MM.1S (cell line): ENCODE data around the gene PHACTR4.

Experiments used
- DNase-seq: peaks from one replicate; pipeline ENCODE4 v3.0.0-alpha.2; 2015
- H2AFZ ChIP-seq: fragments of 300-600 bp; sonication (generic); 2 replicates; pipeline ENCODE4 v1.6.0; 2016; ENCODE audit warnings: antibody characterized with exemption, low read length
- H3F3A ChIP-seq: fragments of 300-600 bp; sonication (generic); 2 replicates; pipeline ENCODE4 v1.6.1; 2016; ENCODE audit warnings: mild to moderate bottlenecking, antibody characterized with exemption, low read length, moderate library complexity, mixed read lengths; ENCODE audit not compliant: insufficient read depth
- H3K27ac ChIP-seq: fragments of 300-600 bp; sonication (generic); 2 replicates; pipeline ENCODE4 v1.5.1; 2016; ENCODE audit warnings: mild to moderate bottlenecking, low read length
- H3K27me3 ChIP-seq: fragments of 300-600 bp; sonication (generic); replicated peaks from 2 replicates; pipeline ENCODE4 v1.6.0; 2016; ENCODE audit warnings: low read length; ENCODE audit not compliant: insufficient read depth
- H3K36me3 ChIP-seq: fragments of 300-600 bp; sonication (generic); replicated peaks from 2 replicates; pipeline ENCODE4 v1.6.1; 2016; ENCODE audit warnings: mild to moderate bottlenecking, low read length, mixed read lengths; ENCODE audit not compliant: insufficient read depth
- H3K4me1 ChIP-seq: fragments of 300-600 bp; sonication (generic); 2 replicates; pipeline ENCODE4 v1.6.1; 2016; ENCODE audit warnings: low read length, mixed read lengths
- H3K4me2 ChIP-seq: fragments of 300-600 bp; sonication (generic); 2 replicates; pipeline ENCODE4 v1.6.0; 2016; ENCODE audit warnings: low read depth, low read length
- H3K4me3 ChIP-seq: fragments of 300-600 bp; sonication (generic); 2 replicates; pipeline ENCODE4 v1.5.1; 2016; ENCODE audit warnings: low read length, mixed read lengths
- H3K79me2 ChIP-seq: fragments of 300-600 bp; sonication (generic); 2 replicates; pipeline ENCODE4 v1.6.1; 2016; ENCODE audit warnings: mixed run types, low read length, mixed read lengths
- H3K9ac ChIP-seq: fragments of 300-600 bp; sonication (generic); 2 replicates; pipeline ENCODE4 v1.6.1; 2016; ENCODE audit warnings: low read length, mixed read lengths
- H3K9me2 ChIP-seq: fragments of 300-600 bp; sonication (generic); replicated peaks from 2 replicates; pipeline ENCODE4 v1.6.1; 2016; ENCODE audit warnings: mild to moderate bottlenecking, low read length, mixed read lengths; ENCODE audit not compliant: insufficient read depth
- H3K9me3 ChIP-seq: fragments of 300-600 bp; sonication (generic); replicated peaks from 2 replicates; pipeline ENCODE4 v1.6.1; 2016; ENCODE audit warnings: mild to moderate bottlenecking, low read length, mixed read lengths; ENCODE audit not compliant: insufficient read depth
- H4K20me1 ChIP-seq: fragments of 300-600 bp; sonication (generic); 2 replicates; pipeline ENCODE4 v1.6.1; 2016; ENCODE audit warnings: mild to moderate bottlenecking, low read length, moderate library complexity, mixed read lengths; ENCODE audit not compliant: insufficient read depth
- EZH2 ChIP-seq: fragments of 300-600 bp; sonication (generic); optimal IDR thresholded peaks from 2 replicates; pipeline ENCODE3; 2017; ENCODE audit warnings: low read depth, mild to moderate bottlenecking, antibody characterized with exemption, low read length, mixed read lengths
- EZH2phosphoT487 ChIP-seq: fragments of 300-600 bp; sonication (generic); IDR thresholded peaks from 2 replicates; pipeline ENCODE4 v1.6.1; 2018; ENCODE audit warnings: antibody characterized with exemption, low read length
- TF ChIP-seq, protein P1 (sequence below): fragments of 300-600 bp; sonication (generic); IDR thresholded peaks from 2 replicates; pipeline ENCODE4 v1.5.1; 2016; ENCODE audit warnings: antibody characterized with exemption, low read length, mixed read lengths

PHACTR4 gene

GRCh38 chr1:28545246-28545628, 175.7 kb downstream of the PHACTR4 start:
- no peak overlapping the region for H3K4me3 ChIP-seq
- H3K9ac ChIP-seq, result no peak overlapping the region
- H3K79me2 ChIP-seq, result no peaks in the 10 kb centered on the region
- DNase-seq, result no peak
- TF ChIP-seq EZH2, result no peak
- TF ChIP-seq, protein P1, sequence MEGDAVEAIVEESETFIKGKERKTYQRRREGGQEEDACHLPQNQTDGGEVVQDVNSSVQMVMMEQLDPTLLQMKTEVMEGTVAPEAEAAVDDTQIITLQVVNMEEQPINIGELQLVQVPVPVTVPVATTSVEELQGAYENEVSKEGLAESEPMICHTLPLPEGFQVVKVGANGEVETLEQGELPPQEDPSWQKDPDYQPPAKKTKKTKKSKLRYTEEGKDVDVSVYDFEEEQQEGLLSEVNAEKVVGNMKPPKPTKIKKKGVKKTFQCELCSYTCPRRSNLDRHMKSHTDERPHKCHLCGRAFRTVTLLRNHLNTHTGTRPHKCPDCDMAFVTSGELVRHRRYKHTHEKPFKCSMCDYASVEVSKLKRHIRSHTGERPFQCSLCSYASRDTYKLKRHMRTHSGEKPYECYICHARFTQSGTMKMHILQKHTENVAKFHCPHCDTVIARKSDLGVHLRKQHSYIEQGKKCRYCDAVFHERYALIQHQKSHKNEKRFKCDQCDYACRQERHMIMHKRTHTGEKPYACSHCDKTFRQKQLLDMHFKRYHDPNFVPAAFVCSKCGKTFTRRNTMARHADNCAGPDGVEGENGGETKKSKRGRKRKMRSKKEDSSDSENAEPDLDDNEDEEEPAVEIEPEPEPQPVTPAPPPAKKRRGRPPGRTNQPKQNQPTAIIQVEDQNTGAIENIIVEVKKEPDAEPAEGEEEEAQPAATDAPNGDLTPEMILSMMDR, result no peak
- no peak for TF ChIP-seq EZH2phosphoT487
- H3K9me3 ChIP-seq, result no peaks in the 10 kb centered on the region
- H3K4me2 ChIP-seq, result no peak overlapping the region
- no peaks in the 10 kb centered on the region for H3K9me2 ChIP-seq
- H4K20me1 ChIP-seq, result no peaks in the 10 kb centered on the region
- H3F3A ChIP-seq, result no peaks in the 10 kb centered on the region
- no peaks in the 10 kb centered on the region for H3K36me3 ChIP-seq
- no peak overlapping the region for H3K27ac ChIP-seq
- H3K27me3 ChIP-seq, result no peaks in the 10 kb centered on the region
- H3K4me1 ChIP-seq, result no peaks in the 10 kb centered on the region
- no peak overlapping the region for H2AFZ ChIP-seq

GRCh38 chr1:28548318-28548717, 178.8 kb downstream of the PHACTR4 start:
- Histone ChIP-seq H3F3A (peaks cover 13% of the 10 kb centered on the region), H3K9me3 (no peaks in the 10 kb centered on the region), H3K4me1 (no peaks in the 10 kb centered on the region), H3K9ac (no peak overlapping the region), H3K4me3 (no peak overlapping the region), H2AFZ (no peak overlapping the region), H3K9me2 (no peaks in the 10 kb centered on the region), H4K20me1 (no peaks in the 10 kb centered on the region), H3K79me2 (peaks cover 4% of the 10 kb centered on the region), H3K4me2 (no peak overlapping the region), H3K27me3 (no peaks in the 10 kb centered on the region), H3K36me3 (no peaks in the 10 kb centered on the region), H3K27ac (no peak overlapping the region)
- no peak for DNase-seq
- TF ChIP-seq EZH2phosphoT487, result no peak
- TF ChIP-seq, protein P1, result no peak
- TF ChIP-seq EZH2, result no peak
